ENCODE data around the gene DPYD.

DNA sequence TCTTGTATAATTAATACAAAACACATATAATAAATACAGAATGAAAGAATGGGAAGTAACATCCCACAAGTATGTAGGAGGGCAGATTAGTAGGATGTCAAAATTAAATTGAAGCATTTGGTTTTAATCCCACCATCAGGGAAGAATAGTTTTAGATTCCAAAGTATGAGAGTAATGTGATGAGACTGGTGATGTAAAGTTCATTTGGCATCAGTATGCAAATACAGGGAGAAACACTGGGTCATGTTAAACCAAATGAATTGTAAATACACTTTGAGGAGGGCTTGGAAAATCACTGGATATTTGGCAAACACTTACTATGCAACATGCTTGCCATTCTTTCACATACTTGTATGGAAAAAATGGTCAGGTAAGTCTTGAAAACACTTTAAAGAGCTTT, 358.8 kb downstream of the DPYD start:
- TF ChIP-seq ZNF274 (IDR thresholded peaks at IDR 0.05; ENCODE audit: low read depth, low read length): no peak
- no peak for TF ChIP-seq YY1 (IDR thresholded peaks at IDR 0.05; ENCODE audit: insufficient read depth, insufficient read length)
- no peak for TF ChIP-seq SUZ12 (IDR thresholded peaks at IDR 0.05; ENCODE audit: extremely low read depth, insufficient read depth, insufficient read length)
